HG03095 (cell line): Measurements from ENCODE around the gene SLC25A30.
A peak's percentile ranks its signal among the peaks of the same experiment; 100 is the strongest.

Experiments
- ATAC-seq: cut with Tn5 transposase; IDR thresholded peaks from one replicate; pipeline ENCODE4 v1.9.1; 2021; ENCODE audit warnings: moderate library complexity; ENCODE audit not compliant: unreplicated experiment

SLC25A30 gene

GRCh38 chr13:45417790-45418534 lies at the start of gene SLC25A30:
SLC25A30 (minus strand) TSS chr13:45418373; CDS start chr13:45411425, 6,948 bp downstream.
- ATAC-seq, result peak; percentile 86

- no peak for ATAC-seq
These were observed 48.2 kb upstream of the SLC25A30 start for GRCh38 chr13:45466359-45466758.

GRCh38 chr13:45464687-45465453 lies 46.7 kb upstream of the SLC25A30 start, which contains the start of gene COG3:
COG3 (plus strand) TSS chr13:45464939; CDS start chr13:45465037, 98 bp downstream.
- ATAC-seq, result peak; percentile 94

GRCh38 chr13:45464141-45464686 lies 46.0 kb upstream of the SLC25A30 start:
- ATAC-seq, result no peak

GRCh38 chr13:45456196-45456972 lies 38.2 kb upstream of the SLC25A30 start:
- no peak for ATAC-seq

GRCh38 chr13:45454204-45454603 lies 36.0 kb upstream of the SLC25A30 start:
- ATAC-seq, result no peak

GRCh38 chr13:45451282-45451681 lies 33.1 kb upstream of the SLC25A30 start:
- no peak for ATAC-seq

- no peak for ATAC-seq
These were observed 30.9 kb upstream of the SLC25A30 start for GRCh38 chr13:45448965-45449559.

- ATAC-seq, result no peak
These were observed 29.0 kb upstream of the SLC25A30 start for GRCh38 chr13:45447050-45447661.

GRCh38 chr13:45446181-45446580 lies 28.0 kb upstream of the SLC25A30 start:
- no peak for ATAC-seq

GRCh38 chr13:45445053-45445452 lies 26.9 kb upstream of the SLC25A30 start:
- no peak for ATAC-seq

GRCh38 chr13:45441633-45442032 lies 23.5 kb upstream of the SLC25A30 start:
- no peak for ATAC-seq

GRCh38 chr13:45439781-45440462 lies 21.7 kb upstream of the SLC25A30 start:
- no peak for ATAC-seq

- ATAC-seq, result no peak
These were observed 20.8 kb upstream of the SLC25A30 start for GRCh38 chr13:45439008-45439407.

GRCh38 chr13:45437947-45438346 lies 19.8 kb upstream of the SLC25A30 start:
- no peak for ATAC-seq

GRCh38 chr13:45436953-45437352 lies 18.8 kb upstream of the SLC25A30 start:
- no peak for ATAC-seq

- ATAC-seq, result no peak
These were observed 18.2 kb upstream of the SLC25A30 start for GRCh38 chr13:45436332-45436731.

- no peak for ATAC-seq
These were observed 16.6 kb upstream of the SLC25A30 start for GRCh38 chr13:45434556-45435371.

GRCh38 chr13:45433381-45433790 lies 15.2 kb upstream of the SLC25A30 start:
- no peak for ATAC-seq
